A673 (cell line): ENCODE results near the gene KRTAP4-8.

Experiments used
- CTCF ChIP-seq: fragments of 300-800, 200-600 bp; sonication (generic); conservative IDR thresholded peaks from 2 replicates; pipeline ENCODE4 v1.5.1; 2017; ENCODE audit warnings: low read depth, mild to moderate bottlenecking, antibody characterized with exemption, low read length, moderate library complexity, mixed read lengths
- EZH2 ChIP-seq: fragments of 200-600 bp; sonication (generic); IDR thresholded peaks from 2 replicates; pipeline ENCODE4 v1.6.1; 2017; ENCODE audit warnings: borderline replicate concordance, low read depth, mild to moderate bottlenecking, mixed read lengths, antibody characterized with exemption, low read length; ENCODE audit not compliant: poor library complexity, severe bottlenecking

- TF ChIP-seq CTCF (no peak), EZH2 (no peak)
These were observed 28.5 kb upstream of the KRTAP4-8 start for GRCh38 chr17:41126412-41126811.
